ENCODE results near the gene DMKN.

DMKN gene

DNA sequence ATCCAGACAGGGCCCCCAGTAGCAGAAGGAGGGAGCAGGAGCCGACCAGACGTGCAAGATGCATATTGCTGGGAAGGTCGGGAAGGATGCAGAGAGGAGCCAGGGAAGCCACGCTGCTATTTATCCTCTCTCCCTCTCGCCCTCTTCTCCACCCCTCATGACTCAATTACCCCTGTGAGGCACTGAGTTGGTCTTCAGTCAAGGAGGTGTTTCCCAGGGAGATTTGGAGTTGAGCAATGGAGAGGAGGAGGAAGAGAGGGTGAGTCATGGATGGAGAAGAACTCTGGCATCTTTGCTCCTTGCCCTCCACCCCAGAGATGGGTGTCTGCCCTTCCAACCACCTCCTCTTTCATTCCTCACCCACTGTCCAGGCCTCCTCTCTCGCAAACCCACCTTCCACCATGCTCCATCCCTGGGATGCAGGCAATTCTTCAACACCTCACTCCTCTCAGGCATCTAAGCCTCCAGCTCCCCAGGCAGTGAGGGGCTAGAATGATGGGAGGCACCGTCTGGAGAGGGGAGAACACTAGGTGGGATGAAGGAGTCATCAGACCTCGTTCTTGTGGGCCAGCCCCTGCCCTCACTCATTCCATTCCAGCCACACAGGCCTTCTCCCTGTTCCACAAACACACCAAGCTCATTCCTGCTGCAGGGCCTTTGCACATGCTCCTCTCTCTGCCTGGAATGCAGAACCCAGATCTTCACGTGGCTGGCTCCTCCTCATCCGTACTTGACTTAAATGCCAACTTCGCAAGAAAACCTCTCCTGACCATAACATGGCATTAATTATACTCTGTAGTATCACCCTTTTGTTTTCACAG, 15.0 kb upstream of the DMKN start, which contains the start of gene SBSN:
Gene SBSN, minus strand, starts transcription at position 94 of the 821 bp plus-strand sequence. Its CDS starts 30 bp downstream, at position 64.
- Histone ChIP-seq H4K20me1 (ENCODE audit: low read depth, low read length) (no peaks in the 10 kb centered on the region), H3K36me3 (ENCODE audit: low read length) (no peaks in the 10 kb centered on the region), H3K79me2 (ENCODE audit: insufficient read depth, low read length) (no peaks in the 10 kb centered on the region), H3K27me3 (ENCODE audit: low read length) (no peaks in the 10 kb centered on the region), H3K9ac (ENCODE audit: low read length) (no peak within 1 kb of the TSS), H3K4me3 (ENCODE audit: insufficient read depth, low read length, poor library complexity, severe bottlenecking) (no peak within 1 kb of the TSS), H3F3A (ENCODE audit: insufficient read depth) (no peaks in the 10 kb centered on the region), H3K9me2 (replicated peaks; ENCODE audit: insufficient read depth, low read length) (no peaks in the 10 kb centered on the region), H3K27ac (ENCODE audit: low read depth, low read length) (no peak within 1 kb of the TSS), H2AFZ (ENCODE audit: low read depth, low read length, severe bottlenecking) (no peak within 1 kb of the TSS), H3K9me3 (ENCODE audit: insufficient read depth, low read length) (no peaks in the 10 kb centered on the region), H3K4me2 (ENCODE audit: low read depth, low read length, poor library complexity, severe bottlenecking) (no peak within 1 kb of the TSS)
- TF ChIP-seq, protein P1, sequence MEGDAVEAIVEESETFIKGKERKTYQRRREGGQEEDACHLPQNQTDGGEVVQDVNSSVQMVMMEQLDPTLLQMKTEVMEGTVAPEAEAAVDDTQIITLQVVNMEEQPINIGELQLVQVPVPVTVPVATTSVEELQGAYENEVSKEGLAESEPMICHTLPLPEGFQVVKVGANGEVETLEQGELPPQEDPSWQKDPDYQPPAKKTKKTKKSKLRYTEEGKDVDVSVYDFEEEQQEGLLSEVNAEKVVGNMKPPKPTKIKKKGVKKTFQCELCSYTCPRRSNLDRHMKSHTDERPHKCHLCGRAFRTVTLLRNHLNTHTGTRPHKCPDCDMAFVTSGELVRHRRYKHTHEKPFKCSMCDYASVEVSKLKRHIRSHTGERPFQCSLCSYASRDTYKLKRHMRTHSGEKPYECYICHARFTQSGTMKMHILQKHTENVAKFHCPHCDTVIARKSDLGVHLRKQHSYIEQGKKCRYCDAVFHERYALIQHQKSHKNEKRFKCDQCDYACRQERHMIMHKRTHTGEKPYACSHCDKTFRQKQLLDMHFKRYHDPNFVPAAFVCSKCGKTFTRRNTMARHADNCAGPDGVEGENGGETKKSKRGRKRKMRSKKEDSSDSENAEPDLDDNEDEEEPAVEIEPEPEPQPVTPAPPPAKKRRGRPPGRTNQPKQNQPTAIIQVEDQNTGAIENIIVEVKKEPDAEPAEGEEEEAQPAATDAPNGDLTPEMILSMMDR (IDR thresholded peaks at IDR 0.05; ENCODE audit: insufficient read depth, low read length, poor library complexity, severe bottlenecking): no peak
- TF ChIP-seq EZH2phosphoT487 (conservative IDR thresholded peaks at IDR 0.05; ENCODE audit: low read length): no peak

DNA sequence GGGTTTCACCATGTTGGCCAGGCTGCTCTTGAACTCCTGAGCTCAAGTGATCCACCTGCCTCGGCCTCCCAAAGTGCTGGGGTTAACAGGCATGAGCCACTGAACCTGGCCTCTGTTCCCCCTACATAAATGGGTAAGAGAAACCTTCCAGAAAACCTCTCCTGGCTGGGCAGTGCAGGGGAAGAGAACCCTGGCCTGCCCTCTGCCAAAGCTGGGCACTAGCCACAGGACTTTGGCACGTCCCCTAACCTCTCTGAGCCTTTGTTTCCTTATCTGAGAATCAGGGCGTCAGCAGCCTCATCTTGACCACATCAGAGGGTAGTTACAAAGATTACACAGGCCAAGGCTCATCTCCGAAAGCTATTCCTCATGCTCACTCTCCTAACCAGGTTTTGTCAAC, 12.4 kb upstream of the DMKN start:
- no peak for TF ChIP-seq EZH2phosphoT487 (conservative IDR thresholded peaks at IDR 0.05; ENCODE audit: low read length)
- TF ChIP-seq, protein P1 (IDR thresholded peaks at IDR 0.05; ENCODE audit: insufficient read depth, low read length, poor library complexity, severe bottlenecking): no peak
- no peaks in the 10 kb centered on the region for H3K27me3 ChIP-seq (ENCODE audit: low read length)
- no peak overlapping the region for H3K9ac ChIP-seq (ENCODE audit: low read length)

DNA sequence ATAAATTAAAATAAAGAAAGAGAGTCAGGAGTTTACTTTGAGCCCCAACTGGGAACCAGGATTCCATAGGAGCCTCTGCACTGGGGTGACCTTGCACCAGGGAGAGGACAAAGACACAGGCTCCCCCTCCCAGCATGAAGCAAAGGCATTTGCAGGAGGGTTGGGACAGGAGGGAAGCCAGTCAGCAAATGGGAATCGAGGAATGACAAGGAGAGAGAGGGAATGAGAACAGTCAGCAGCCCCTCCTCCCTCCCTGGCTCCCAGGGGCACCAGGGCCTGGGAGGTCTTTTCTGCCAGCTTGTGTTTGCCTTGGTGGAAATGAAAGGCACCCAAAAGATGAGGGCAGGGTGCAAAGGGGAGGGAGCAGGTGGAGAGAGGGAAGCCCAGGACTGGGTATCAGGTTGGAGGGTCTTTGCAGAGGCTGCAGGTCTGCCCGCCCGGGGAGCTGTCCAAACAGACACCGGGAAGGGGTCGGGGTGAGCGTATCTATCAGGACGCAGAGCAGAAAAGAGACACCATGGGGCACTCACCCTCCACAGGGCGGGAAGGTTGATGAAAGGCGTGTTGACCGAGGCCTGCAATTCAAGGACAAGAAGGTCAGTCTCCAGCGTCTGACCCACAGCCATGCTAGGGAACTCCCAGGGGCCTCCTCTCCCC, 10.9 kb upstream of the DMKN start:
- Histone ChIP-seq H3F3A (ENCODE audit: insufficient read depth) (no peaks in the 10 kb centered on the region), H3K4me3 (ENCODE audit: insufficient read depth, low read length, poor library complexity, severe bottlenecking) (no peak overlapping the region), H3K9me2 (replicated peaks; ENCODE audit: insufficient read depth, low read length) (no peaks in the 10 kb centered on the region), H3K9ac (ENCODE audit: low read length) (no peak overlapping the region), H3K27me3 (ENCODE audit: low read length) (no peaks in the 10 kb centered on the region), H4K20me1 (ENCODE audit: low read depth, low read length) (no peaks in the 10 kb centered on the region), H3K79me2 (ENCODE audit: insufficient read depth, low read length) (no peaks in the 10 kb centered on the region), H3K27ac (ENCODE audit: low read depth, low read length) (no peak overlapping the region), H3K36me3 (ENCODE audit: low read length) (no peaks in the 10 kb centered on the region), H2AFZ (ENCODE audit: low read depth, low read length, severe bottlenecking) (no peak overlapping the region), H3K4me2 (ENCODE audit: low read depth, low read length, poor library complexity, severe bottlenecking) (no peak overlapping the region), H3K9me3 (ENCODE audit: insufficient read depth, low read length) (no peaks in the 10 kb centered on the region)
- TF ChIP-seq EZH2phosphoT487 (conservative IDR thresholded peaks at IDR 0.05; ENCODE audit: low read length): no peak
- TF ChIP-seq, protein P1 (IDR thresholded peaks at IDR 0.05; ENCODE audit: insufficient read depth, low read length, poor library complexity, severe bottlenecking): no peak

More for the DNA sequence above, 12.4 kb upstream of the DMKN start:
- Histone ChIP-seq H3K36me3 (ENCODE audit: low read length) (no peaks in the 10 kb centered on the region), H3K27ac (ENCODE audit: low read depth, low read length) (no peak overlapping the region), H3K4me3 (ENCODE audit: insufficient read depth, low read length, poor library complexity, severe bottlenecking) (no peak overlapping the region), H3K79me2 (ENCODE audit: insufficient read depth, low read length) (no peaks in the 10 kb centered on the region), H3K4me2 (ENCODE audit: low read depth, low read length, poor library complexity, severe bottlenecking) (no peak overlapping the region), H3K9me2 (replicated peaks; ENCODE audit: insufficient read depth, low read length) (no peaks in the 10 kb centered on the region), H3F3A (ENCODE audit: insufficient read depth) (no peaks in the 10 kb centered on the region), H2AFZ (ENCODE audit: low read depth, low read length, severe bottlenecking) (no peak overlapping the region), H4K20me1 (ENCODE audit: low read depth, low read length) (no peaks in the 10 kb centered on the region), H3K9me3 (ENCODE audit: insufficient read depth, low read length) (no peaks in the 10 kb centered on the region)

Data from SU-DHL-6 (cell line).